Stimulated activated CD8-positive, alpha-beta memory T cell treated with anti-CD3 and anti-CD28 coated beads, Interleukin-7, amount 100 ng/mL, for 48 hours (primary cell): ENCODE measurements around the gene WNT2.

Source experiments
- DNase-seq, 2 donors: peaks; one replicate each; pipeline ENCODE4 v3.0.0-alpha.2; 2020; ENCODE audit warnings: low read depth in 1 of 2; ENCODE audit errors: extremely low read depth in 1 of 2

The WNT2 gene

DNA sequence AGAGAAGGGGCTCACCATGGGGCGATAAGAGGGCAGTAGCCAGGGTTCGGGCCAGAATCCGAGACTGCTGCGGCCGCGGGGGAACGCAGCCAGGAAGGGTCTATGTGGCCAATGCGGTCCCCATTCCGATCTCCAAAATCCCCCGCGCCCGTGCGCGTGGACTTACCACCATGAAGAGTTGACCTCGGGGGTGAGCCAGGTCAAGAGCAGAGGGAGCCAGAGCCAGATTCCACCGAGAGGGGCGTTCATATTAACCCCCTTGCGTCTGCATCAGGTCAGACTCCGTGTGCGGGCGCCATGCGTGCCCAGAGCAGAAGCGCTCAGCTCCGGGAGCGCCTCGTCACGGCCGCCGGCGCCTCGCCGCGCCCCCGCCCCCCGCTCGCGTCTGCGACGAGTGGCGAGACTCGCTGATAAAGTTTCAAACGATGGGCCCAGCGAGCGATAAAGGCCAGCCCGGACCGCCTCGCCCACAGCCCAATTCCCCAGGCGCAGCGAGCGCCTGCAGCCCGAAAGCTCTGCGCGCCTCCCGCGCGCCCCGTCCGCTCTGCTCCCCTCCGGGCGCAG is at the start of gene WNT2:
TSS of gene WNT2 (minus strand) at position 318 of the 564 bp plus-strand sequence. CDS start at position 249, 69 bp downstream.
- DNase-seq = no peak

DNA sequence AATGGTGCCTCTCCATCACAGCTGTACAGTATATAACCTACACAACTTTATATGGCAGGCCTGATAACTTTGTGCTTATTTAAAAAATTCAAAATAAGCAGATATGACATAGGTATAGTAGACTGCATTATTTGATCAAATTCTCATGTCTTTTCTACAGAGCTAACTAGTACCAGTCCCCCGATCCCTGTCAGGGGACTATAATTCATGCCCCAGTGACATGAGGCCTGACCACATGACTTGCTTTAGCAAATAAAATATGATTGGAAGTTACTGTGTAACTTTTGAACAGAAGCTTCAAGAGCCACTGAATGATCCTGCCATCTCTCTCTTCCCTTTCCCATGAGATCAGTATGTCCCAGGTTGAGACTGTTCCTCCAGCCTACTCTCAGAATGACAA is 49.2 kb upstream of the WNT2 start:
- no peak for DNase-seq

DNA sequence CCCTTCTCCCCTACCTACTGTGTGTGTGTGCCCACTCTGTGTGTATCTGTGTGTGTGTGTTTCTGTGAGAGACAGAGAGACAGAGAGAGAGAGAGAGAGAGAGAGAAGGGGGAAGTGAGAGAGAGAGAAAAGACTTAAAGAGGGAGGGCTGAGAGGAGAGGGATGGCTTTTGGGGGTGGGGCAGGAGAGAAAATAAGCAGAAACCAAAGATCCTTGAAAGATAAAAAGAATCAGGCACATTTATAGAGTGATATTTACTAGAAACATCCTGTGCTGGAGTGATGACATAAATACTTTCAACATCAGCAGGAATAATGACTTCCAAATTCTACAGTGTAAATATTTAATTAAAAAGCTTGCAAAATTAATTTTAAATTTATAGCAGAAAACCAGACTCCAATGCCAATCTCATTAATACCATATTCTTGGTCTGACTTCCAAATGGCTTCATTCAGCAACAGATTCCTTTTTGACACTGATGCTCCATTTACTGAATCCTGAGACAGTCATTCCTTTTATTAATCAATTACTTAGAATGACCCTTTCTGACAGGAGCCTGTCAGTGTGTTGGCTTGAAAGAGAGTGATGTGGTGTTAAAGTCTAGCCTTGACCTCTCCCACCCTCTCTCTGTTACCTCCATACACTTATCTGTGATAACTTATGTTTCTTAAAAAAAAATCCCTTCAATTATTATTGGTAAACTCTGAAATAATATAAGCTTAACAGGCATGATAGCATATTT is 41.7 kb upstream of the WNT2 start:
- no peak for DNase-seq

DNA sequence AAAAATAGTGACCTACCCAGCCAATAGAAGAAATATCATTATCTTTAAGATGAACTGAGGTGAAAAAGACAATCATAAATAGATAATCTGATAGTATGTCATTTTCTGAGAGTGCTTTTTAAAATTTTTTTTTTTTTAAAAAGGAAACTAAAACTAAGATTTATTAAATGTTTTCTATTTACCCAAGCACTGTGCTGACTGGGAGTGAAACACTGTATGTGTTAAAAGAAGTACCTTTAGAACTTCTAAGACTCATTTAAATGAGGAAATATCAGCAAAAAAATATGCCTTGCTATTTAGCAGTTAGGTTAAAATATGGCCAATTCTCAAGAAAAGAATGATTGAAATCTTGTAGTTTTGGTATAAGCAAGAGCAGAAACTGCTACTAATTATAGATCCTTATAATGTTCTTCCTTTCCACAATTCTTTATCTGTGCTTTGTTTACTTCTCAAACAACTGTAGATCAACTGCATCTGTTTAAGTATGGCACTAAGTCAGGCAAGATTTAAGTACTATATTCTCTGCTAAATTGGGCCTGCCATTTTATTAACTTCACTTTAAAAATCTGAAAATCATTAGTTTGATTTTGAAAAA is 39.5 kb upstream of the WNT2 start:
- DNase-seq = no peak

DNA sequence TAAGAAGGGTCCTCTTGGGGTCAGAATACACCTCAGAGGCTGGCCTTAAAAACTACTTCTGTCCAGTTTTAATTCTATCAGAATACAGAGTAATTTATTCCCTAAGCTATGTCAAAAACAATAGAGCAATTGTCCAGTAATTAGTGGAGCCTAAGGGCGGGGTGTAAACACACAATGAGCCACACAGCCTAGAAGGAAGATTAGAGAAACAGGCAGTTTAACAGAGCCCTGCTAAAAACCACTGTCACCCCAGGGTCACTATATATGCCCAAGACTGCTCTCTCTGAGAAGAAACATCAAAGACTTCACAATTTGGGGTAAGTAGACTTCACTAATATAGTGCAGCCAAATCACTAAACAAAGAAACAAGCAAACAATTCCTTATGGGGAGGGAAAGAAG is 27.2 kb upstream of the WNT2 start:
- no peak for DNase-seq

DNA sequence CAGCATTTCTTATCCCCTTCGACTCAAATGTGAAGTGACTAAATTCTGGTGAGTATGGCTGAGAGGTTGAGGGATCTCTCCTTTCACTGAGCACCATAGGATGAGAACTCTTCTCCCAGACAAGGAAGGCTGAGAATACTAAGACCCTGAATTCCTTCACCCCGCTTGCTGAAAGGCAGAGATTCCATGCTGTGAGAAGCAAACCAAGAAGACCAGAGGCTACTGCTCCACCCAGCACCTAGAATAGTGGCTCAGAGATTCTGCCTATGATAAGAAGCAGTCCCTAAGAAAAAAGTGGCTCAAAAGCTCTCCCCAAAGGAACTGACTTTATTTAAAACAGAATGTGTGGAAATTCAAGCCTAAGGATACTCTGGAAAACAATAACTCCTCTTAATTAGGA is 26.7 kb upstream of the WNT2 start:
- DNase-seq = no peak

DNA sequence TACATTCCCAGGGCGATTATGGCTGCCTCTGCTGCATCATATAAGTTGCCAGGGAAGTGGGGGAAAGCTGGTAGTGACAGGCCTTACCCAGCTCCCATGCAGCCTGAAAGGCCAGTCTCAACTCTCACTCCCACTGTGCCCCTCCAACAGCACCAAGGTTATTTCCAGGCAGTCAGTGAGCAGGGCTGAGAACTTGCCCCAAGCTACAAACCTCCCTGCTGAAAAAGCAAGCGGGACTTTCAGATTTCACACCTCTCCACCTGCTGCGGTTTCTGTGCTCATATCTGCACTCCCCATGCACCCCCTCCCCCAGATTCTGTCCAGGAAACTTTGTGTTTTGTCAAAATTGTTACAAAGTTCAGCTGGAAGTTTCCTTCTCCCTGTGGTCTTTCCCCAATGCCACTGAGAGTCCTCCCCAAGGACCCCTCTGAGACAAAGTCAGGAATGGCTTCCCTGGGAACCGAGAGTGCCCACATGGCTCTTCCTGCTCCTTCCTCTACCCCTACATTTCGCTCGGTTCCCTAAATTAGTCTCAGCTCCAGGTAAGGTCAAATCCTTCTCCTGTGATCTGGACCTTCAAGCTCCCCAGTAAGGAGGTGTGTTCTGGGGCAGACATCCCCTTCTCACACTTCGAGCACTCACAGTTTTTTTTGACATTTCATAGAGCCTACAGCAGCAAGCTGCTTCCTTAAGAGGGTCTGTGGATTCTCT is 25.3 kb upstream of the WNT2 start:
- no peak for DNase-seq

DNA sequence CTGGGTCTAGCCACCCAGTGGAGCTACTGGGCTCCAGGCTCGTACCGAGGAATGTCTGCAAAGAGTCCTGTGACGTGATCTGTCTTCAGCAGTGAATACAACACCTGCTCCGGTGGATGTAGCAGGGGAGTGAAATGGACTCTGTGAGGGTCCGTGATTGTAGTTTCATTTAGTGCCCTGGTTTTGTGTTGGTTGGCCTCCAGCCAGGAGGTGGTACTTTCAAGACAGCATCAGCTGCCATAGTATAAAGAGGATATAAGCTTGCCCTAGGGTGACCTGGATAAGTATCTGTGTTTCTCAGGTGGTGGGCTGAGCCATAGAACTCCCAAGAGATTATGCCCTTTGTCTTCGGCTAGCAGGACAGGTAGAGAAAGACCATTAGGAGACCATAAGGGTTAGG is 24.6 kb upstream of the WNT2 start:
- DNase-seq = no peak

DNA sequence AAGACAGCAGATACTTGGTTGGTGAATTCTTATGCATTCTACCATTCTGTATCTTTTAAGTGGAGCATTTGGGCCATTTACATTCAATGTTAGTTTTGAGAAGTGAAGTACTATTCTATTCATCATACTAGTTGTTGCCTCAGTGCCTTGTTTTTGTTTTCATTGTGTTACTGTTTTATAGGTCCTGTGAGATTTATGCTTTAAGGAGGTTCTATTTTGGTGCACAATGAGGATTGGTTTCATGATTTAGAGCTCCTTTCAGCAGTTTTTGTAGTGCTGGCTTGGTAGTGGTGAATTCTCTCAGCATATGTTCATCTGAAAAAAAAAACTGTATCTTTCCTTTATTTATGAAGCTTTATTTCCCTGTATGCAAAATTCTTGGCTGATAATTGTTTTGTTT is 23.3 kb upstream of the WNT2 start:
- DNase-seq = no peak

DNA sequence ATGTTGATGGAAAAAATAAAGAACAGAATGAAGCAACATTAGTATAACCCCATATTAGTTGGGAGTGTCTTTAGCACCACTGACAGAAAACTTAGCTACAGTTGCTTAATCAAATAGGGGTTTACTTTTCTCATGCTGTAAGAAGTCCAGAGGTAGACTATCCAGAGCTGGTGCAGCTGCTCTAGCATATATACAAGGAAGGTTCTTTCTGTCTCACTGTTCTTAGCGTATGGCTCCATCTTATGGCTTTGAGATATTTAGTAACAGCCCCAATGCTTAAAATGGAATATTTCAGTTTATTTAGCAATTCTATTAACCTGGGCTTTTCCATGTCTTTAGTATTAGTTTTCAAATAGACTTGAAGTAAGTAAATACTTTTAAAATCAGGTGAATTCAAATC is 15.2 kb upstream of the WNT2 start:
- no peak for DNase-seq

DNA sequence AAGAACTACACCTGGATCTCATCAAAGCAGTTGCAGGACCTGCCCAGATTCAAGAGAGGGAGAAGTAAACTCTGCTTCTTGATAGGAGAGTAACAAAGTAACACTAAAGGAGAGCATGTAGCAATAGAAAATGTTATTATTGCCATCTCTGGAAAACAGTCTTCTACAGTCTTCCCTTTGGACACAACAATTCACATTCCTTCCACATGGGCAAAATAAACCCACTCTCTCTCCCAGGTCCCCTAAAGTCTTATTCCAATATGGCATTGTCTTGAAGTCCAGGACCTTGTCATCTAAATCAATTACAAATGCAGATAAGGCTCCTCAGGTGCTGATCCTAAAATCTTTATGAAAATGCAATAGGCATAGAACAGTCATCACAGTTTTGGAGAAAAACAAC is 10.3 kb upstream of the WNT2 start:
- DNase-seq = no peak

DNA sequence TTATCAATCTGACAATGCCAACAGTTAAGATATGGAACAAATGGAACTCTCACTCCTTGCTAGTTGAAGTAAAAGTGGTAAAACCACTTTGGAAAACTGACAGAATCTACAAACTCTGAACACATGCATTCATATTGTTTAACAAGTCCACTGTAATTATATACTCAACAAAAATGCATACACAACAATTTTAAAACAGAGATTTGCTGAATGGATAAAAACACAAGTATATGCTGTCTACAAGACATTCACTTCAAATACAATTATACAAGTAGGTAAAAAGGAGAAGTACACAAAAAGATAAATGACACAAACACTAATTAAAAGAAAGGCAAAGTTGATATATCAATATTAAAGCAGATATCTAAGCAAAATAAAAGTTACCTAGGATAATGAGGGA is 9.2 kb upstream of the WNT2 start:
- no peak for DNase-seq

DNA sequence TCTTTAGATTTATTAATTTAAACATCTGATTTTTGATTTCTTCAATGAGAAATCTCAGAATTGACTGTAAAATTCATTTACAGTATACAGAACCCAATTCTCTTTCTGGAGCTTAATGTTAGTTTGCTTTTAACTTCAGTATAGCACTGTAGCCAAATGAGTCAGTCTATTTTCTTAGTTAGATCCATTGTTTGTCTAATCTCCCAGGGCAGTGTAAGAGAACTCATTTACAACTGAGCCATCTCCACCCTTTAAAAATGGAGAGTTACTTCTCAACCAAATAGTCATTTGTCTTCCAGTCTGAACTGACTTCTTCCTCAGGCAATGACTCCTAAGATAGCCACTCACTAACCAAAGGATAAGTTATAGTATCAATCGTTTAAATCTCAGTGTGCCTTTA is 3.0 kb upstream of the WNT2 start:
- no peak for DNase-seq

DNA sequence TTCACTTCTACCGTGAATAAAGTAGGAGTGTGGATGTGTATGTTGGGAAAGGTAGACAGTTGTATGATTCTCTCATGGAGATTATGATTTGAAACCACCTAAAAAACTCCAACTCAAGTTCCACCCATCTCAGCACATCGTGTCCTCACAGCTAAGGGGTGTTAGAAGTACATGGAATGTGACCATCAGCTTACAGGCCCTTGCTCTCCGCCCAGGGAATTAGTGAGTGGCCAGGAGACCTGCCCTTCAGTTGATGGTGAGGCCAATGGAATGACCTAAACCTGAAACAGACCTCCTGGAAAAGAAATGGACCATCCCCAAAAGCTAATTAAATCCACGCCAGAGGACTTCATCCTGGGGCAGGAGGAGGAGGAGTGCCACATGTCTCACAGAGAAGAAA is 2.1 kb upstream of the WNT2 start:
- no peak for DNase-seq

DNA sequence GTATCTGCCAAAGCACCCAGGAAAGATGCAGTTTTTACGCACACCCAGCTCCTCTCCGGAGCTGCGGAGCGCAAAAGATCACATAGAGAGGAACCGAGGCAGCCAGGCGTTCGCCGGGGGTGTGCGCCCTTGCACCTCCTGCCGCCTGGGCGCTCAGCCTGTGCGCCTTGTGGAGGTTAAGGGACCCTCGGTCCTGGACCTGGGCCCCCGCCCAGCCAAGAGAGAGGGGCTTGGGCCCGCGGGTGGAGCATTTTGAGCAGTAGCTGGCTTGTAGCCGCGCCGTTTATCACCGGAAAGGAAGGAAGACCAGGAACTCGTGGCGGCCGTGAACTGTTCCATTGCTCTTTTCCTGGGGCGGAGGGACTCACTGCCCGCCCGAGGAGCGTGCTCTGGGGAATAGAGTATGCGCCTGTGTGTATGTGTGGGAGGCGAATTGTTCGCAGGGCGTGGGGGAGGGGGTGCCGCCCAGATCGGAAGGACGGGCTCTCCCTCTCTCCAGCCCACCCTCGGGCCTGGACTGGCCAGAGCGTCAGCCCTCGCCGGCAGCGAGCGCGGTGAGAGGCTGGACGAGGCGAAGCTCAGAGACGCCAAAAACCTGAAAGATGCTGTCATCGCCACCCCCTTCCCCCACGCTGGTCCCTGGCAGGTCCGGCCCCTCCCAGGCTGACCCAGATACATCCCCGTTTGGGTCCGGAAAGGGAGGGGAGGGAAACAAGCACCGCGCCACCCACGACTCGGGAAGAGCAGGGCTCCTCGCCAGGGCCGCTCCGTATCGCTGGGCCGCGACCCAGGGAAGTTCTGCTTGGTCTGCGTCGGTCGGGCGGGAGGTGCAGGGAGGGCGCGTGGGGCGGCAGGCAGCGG is 1.2 kb upstream of the WNT2 start:
- DNase-seq = no peak

DNA sequence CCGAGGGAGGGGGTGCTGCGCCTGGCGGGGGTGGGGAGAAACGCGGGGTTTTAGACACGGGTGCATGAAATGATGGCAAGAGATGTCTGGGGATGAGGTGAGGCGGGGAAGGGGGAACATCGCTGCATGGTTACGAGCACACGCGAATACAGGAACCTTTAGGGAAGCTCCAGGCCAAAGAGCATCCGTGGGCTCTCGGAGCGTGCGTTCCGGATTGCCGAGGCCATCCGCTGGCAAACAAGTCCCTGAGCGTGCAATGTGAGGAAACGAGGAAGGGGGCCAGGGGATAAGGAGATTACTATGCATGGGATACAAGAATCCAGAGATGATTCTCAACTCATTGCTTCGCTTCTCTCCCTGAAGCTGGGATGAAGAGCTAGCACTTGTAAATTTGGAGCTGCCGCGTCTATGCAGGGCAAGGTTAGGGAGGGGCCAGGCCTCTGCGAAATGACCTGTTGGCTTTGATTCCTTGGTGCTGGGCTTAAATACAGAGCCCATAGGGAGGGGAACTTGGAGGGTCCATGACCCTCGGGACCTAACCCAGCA is 520 bp upstream of the WNT2 start:
- no peak for DNase-seq

DNA sequence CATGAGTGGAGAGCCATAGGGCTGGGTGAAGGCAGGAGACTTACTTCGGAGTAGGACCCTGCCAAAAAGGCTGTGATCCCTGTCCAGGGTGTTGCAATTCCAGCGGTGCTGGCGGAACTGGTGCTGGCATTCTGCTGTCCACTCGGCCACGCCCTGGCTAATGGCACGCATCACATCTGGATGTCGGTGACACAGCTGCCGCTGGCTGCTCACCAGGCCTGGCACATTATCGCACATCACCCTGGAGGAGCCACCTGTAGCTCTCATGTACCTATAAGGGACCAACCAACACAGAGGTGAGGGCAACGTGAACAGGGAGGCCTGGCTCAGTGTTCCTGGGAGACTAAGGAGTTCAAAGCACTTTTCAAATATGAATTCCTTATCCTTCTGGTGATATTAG is 2.3 kb downstream of the WNT2 start:
- no peak for DNase-seq

DNA sequence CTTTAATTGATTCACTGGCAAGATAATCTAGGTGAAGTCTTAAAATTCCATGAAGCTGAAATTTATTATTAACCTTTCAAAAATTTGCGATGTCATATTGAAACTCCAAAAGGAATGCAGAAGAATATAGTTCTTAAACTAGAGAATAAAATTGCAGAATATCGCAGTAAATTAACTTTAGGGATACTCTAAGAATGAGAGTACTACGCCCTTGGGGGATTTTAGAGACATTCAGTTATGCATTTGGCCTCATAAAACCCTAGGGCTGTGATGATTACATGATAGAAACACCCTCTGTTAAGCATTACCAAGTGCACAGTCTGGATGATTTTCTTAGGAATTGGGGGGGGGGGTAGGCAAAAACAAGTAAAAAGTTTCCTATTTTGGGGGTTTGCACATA is 3.7 kb downstream of the WNT2 start:
- DNase-seq = no peak

DNA sequence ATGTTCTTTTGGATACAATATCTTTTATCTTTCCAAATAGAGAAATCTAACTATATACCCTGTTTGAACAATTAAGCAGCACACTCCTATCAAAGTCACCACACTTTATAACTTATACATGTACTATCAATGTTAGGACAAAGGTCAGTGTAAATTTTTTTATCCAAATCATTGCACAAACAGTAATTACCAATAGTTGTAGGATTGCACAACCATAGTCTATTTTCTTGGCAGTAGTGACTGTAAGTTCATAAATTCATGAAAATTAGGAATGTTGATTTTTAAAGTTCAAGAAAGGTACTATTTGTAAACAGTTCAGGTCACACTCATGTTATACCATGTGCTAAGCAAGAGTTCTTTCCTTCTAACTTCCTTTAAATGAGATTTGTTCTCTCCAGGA is 9.3 kb downstream of the WNT2 start:
- no peak for DNase-seq
